IPS-20b (cell line): ENCODE measurements around the gene LRG1.

Source experiments
- H3K27ac ChIP-seq: one replicate; pipeline ENCODE4 v1.5.1; 2013; ENCODE audit warnings: low read length
- H3K27me3 ChIP-seq: 2 replicates; pipeline ENCODE4 v1.6.1; 2013; ENCODE audit warnings: mild to moderate bottlenecking, low read length, inconsistent platforms; ENCODE audit not compliant: insufficient read depth
- H3K36me3 ChIP-seq: 2 replicates; pipeline ENCODE4 v1.6.1; 2013; ENCODE audit warnings: low read depth, mild to moderate bottlenecking, inconsistent platforms, low read length, moderate library complexity; ENCODE audit not compliant: insufficient read depth
- H3K4me1 ChIP-seq: 2 replicates; pipeline ENCODE4 v1.6.1; 2013; ENCODE audit warnings: mild to moderate bottlenecking, control low read depth, inconsistent platforms, low read length, moderate library complexity; ENCODE audit not compliant: insufficient read depth
- H3K4me3 ChIP-seq: 2 replicates; pipeline ENCODE4 v1.5.1; 2013; ENCODE audit warnings: mild to moderate bottlenecking, low read length, inconsistent platforms
- H3K9ac ChIP-seq: 2 replicates; pipeline ENCODE4 v1.6.1; 2013; ENCODE audit warnings: low read depth, mild to moderate bottlenecking, inconsistent platforms, low read length, moderate library complexity
- H3K9me3 ChIP-seq: 2 replicates; pipeline ENCODE4 v1.6.1; 2013; ENCODE audit warnings: mild to moderate bottlenecking, low read depth, low read length, inconsistent platforms; ENCODE audit not compliant: insufficient read depth

Gene LRG1

DNA sequence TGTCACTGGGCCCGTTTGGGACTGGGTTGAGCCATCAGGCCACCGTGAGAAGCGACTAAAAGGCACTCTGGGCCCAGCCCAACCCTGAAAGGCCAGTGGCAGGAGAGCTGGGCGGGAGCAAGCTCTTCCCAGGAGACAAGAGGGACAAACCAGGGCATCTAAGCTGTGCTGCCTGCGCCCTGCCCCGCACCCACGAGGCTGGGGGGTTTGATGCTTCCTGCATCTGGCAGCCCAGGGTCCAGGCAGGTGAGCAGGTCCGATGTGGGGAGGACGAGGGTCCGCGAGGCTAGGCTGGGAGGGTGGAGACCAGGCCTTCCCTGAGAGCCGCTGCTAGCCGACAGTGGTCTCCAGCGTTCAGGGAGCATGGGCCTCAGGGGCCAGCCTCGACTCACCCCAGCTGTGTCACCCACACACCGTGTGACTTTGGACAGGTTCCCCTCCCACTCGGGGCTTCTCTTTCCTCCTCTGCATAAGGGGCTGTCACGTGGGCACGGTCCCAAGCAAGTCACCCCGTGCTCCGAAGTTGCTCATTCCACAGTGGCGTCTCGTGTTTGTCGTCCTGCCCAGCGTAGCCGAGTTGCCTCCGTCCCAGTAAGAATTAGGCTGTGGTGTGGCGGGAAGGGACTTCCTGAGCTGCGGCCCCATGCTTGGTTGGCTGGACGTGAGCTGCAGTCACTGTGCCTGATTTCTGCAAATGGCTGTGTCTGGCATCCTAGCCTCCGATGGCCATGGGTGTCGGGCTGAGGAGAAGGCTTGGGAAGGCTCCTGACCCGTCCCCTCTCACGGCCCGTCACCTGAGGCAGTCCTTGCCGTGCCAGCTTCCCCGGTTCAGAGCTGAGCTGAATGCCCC lies 37.3 kb downstream of the LRG1 start:
- peaks cover 11% of the 10 kb centered on the region; the same call in 1 of the 2 replicates for H3K27me3 ChIP-seq
- no peak overlapping the region for H3K4me3 ChIP-seq
- no peak overlapping the region for H3K9ac ChIP-seq
- H3K9me3 ChIP-seq = no peaks in the 10 kb centered on the region
- no peaks in the 10 kb centered on the region for H3K4me1 ChIP-seq
- peaks cover 43% of the 10 kb centered on the region for H3K36me3 ChIP-seq
- H3K27ac ChIP-seq = no peak overlapping the region

DNA sequence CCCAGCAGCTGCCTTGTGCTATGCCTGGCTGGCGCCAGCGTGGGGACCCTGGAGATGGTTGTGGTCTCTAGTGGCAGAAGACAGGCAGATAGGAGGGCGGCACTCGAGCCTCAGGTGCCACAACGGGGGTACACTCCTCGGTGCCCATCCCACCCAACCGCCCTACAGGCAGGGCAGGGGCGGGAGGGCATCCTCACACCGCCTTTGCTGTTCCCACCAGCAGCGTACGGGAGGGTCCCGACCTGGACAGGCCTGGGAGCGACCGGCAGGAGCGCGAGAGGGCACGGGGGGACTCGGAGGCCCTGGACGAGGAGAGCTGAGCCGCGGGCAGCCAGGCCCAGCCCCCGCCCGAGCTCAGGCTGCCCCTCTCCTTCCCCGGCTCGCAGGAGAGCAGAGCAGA lies 38.1 kb downstream of the LRG1 start:
- Histone ChIP-seq H3K9ac (no peak overlapping the region), H3K9me3 (no peaks in the 10 kb centered on the region), H3K27me3 (peaks cover 4% of the 10 kb centered on the region; the same call in 1 of the 2 replicates), H3K27ac (no peak overlapping the region), H3K36me3 (peaks cover 47% of the 10 kb centered on the region), H3K4me3 (no peak overlapping the region), H3K4me1 (no peaks in the 10 kb centered on the region)

DNA sequence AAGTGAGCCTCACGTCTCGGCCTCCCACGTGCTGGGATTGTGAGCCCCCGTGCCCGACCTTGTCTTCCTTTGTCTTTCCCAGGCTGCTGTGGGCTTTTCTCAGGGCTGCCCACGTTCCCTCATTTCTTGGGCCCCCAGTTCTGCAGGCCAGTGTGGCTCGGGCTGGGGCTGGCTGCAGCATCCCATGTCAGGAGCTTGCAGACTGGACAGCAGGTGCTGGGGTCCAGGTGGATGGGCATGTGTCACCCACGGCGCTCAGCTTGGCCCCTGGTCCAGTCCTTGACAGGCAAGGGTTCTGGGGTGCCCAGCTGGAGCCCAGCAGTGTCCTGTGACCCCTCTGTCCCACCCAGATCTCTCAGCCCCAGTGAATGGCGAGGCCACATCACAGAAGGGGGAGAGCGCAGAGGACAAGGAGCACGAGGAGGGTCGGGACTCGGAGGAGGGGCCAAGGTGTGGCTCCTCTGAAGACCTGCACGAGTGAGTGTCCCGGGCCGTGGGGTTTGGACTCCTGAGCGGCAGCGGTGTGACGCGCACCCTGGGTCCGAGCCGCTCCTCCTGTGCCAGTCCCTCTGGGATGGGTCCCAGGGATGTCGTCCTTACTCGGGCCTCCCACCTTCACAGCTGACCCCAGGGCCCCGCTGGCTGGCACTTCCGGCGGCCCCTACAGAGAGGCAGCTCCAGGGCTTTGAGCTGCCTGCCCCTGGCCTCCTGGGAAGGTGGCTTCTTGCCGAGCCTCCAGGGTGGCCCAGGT lies 38.8 kb downstream of the LRG1 start:
- Histone ChIP-seq H3K27me3 (no peaks in the 10 kb centered on the region), H3K4me3 (no peak overlapping the region), H3K36me3 (peaks cover 54% of the 10 kb centered on the region), H3K9ac (no peak overlapping the region), H3K9me3 (no peaks in the 10 kb centered on the region), H3K4me1 (no peaks in the 10 kb centered on the region), H3K27ac (no peak overlapping the region)

DNA sequence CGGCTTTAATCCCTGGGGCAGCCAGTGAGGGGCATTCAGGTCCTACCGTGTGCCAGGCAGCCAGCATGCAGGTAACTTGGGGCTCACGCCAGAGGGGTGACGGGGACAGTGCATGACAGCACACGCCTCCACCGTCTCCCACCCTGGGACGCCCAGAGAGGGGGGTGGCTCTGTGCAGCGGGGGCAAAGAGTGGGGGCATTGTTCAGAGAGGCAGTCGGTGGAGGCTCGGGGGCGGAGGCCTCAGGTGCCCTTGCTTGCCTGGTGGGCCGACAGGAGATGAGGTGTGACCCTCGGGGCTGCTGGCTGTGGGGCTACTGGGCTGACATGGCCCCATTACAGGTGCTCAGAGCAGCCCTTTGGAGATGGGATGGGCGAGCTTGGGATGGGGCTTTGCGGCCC lies 40.0 kb downstream of the LRG1 start:
- Histone ChIP-seq H3K27ac (no peak overlapping the region), H3K9ac (no peak overlapping the region), H3K36me3 (peaks cover 57% of the 10 kb centered on the region), H3K4me1 (no peaks in the 10 kb centered on the region), H3K9me3 (no peaks in the 10 kb centered on the region), H3K27me3 (no peaks in the 10 kb centered on the region), H3K4me3 (no peak overlapping the region)

DNA sequence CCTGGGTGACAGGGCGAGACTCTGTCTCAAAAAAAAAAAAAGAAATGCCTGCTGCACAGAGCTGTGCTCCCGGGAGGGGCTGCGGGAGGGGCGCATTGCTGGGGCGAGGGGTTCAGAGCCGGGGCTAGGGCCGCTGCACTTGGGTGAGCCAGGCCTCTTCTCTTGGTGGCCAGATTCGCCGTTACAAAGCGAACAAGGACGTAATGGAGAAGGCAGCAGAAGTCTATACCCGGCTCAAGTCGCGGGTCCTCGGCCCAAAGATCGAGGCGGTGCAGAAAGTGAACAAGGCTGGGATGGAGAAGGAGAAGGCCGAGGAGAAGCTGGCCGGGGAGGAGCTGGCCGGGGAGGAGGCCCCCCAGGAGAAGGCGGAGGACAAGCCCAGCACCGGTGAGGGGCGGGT lies 40.5 kb downstream of the LRG1 start:
- H3K4me1 ChIP-seq = no peaks in the 10 kb centered on the region
- peaks cover 59% of the 10 kb centered on the region for H3K36me3 ChIP-seq
- no peaks in the 10 kb centered on the region for H3K27me3 ChIP-seq
- no peak overlapping the region for H3K27ac ChIP-seq
- H3K9ac ChIP-seq = no peak overlapping the region
- no peaks in the 10 kb centered on the region for H3K9me3 ChIP-seq
- no peak overlapping the region for H3K4me3 ChIP-seq

DNA sequence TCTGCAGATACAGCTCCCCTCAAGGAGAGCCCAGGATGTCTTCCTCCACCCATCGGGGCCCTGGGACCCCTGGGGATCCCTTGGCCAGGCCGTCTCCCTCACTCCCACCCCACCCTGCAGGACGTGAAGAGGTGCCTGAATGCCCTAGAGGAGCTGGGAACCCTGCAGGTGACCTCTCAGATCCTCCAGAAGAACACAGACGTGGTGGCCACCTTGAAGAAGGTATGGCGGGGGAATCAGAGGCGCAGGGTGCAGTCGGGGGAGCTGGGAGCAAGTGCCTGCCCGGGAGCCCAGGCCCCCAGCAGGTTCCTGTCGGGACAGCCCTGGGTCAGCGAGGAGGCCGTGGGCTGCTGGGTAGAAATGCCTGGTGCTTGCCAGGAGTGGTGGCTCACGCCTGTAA lies 41.1 kb downstream of the LRG1 start:
- H3K9me3 ChIP-seq = no peaks in the 10 kb centered on the region
- peaks cover 60% of the 10 kb centered on the region for H3K36me3 ChIP-seq
- no peak overlapping the region for H3K9ac ChIP-seq
- no peak overlapping the region for H3K4me3 ChIP-seq
- H3K27me3 ChIP-seq = no peaks in the 10 kb centered on the region
- no peaks in the 10 kb centered on the region for H3K4me1 ChIP-seq
- no peak overlapping the region for H3K27ac ChIP-seq

DNA sequence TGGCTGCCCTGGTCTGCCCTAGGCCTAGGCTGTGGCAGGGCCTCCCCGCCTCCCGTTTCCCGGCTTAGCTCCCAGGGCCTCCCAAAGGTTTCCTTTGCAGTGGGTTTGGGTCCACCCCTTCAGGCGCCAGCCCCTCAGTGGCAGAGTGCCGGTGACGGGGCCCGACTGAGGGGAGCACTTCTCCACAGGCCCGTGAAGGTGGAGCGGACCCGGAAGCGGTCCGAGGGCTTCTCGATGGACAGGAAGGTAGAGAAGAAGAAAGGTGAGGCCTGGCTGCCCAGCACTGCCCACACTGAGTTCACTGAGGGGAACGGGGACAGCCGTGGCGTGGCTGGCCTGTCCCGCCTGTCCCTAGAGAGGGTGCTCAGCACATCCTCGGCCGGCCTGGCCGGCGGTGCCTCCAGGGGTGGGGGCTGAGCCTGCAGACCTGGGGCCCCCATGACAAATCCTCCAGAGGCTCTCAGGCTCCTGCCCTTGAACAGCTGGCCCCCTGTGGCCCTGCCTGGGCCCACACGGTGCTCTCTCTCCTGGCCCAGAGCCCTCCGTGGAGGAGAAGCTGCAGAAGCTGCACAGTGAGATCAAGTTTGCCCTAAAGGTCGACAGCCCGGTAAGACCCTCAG lies 42.0 kb downstream of the LRG1 start:
- Histone ChIP-seq H3K9ac (no peak overlapping the region), H3K9me3 (no peaks in the 10 kb centered on the region), H3K4me1 (no peaks in the 10 kb centered on the region), H3K36me3 (peaks cover 66% of the 10 kb centered on the region), H3K27ac (no peak overlapping the region), H3K27me3 (no peaks in the 10 kb centered on the region), H3K4me3 (no peak overlapping the region)

DNA sequence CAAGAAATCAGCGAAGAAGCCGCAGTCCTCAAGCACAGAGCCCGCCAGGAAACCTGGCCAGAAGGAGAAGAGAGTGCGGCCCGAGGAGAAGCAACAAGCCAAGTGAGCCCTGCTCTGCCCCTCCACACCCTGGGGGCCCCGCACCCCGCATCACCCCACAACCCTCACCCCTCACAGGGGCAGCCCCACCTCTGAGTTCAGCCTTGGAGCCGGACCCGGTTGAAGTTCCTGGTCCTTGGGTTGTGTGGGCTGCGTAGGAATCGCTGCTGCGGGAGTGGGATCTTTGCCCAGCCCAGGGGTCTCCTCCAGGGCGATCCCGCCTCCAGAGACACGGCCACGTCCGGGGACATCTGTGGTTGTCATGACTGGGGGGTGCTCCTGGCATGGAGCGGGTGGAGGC lies 43.5 kb downstream of the LRG1 start:
- no peaks in the 10 kb centered on the region for H3K4me1 ChIP-seq

DNA sequence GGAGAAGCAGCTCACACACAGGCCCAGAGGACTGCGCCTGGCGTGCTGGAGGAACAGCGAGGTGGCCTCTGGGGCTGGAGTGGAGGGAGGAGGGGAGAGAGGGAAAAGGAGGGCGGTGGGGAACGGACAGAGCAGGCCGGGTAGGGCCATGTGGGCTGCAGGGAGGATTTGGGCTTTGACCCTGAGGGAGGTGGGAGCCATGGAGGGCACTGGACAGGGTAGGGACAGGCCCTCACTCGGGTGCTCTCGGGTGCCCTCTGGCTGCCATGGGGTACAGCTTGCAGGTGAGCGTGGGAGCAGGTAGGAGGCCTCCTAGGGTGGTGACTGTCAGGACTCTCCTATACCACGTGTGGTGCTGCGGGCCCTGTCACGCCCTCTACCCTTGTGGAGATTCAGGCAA lies 44.4 kb downstream of the LRG1 start:
- Histone ChIP-seq H3K36me3 (peaks cover 66% of the 10 kb centered on the region), H3K9ac (no peak overlapping the region), H3K9me3 (no peaks in the 10 kb centered on the region), H3K4me3 (no peak overlapping the region), H3K27ac (no peak overlapping the region), H3K4me1 (no peaks in the 10 kb centered on the region), H3K27me3 (no peaks in the 10 kb centered on the region)

More for the DNA sequence above, 43.5 kb downstream of the LRG1 start:
- Histone ChIP-seq H3K27ac (no peak overlapping the region), H3K9me3 (no peaks in the 10 kb centered on the region), H3K9ac (no peak overlapping the region), H3K27me3 (no peaks in the 10 kb centered on the region), H3K36me3 (peaks cover 66% of the 10 kb centered on the region), H3K4me3 (no peak overlapping the region)

DNA sequence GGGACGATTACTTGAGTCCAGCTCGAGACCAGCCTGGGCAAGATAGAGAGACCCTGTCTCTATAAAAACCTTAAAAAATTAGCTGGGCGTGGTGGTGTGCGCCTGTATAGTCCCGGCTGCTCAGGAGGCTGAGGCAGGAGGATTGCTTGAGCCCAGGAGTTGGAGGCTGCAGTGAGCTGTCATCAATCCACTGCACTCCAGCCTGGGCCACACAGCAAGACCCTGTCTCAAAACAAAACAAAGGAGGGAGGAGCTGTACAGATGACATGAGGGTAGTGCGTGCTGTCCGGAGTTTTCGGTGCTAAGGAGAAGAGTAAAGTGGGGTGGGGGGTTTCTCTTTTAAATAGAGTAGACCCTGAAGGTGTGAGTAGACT lies 45.2 kb downstream of the LRG1 start:
- Histone ChIP-seq H3K27ac (no peak overlapping the region), H3K9me3 (no peaks in the 10 kb centered on the region), H3K9ac (no peak overlapping the region), H3K4me1 (no peaks in the 10 kb centered on the region), H3K27me3 (no peaks in the 10 kb centered on the region), H3K4me3 (no peak overlapping the region), H3K36me3 (peaks cover 73% of the 10 kb centered on the region)

DNA sequence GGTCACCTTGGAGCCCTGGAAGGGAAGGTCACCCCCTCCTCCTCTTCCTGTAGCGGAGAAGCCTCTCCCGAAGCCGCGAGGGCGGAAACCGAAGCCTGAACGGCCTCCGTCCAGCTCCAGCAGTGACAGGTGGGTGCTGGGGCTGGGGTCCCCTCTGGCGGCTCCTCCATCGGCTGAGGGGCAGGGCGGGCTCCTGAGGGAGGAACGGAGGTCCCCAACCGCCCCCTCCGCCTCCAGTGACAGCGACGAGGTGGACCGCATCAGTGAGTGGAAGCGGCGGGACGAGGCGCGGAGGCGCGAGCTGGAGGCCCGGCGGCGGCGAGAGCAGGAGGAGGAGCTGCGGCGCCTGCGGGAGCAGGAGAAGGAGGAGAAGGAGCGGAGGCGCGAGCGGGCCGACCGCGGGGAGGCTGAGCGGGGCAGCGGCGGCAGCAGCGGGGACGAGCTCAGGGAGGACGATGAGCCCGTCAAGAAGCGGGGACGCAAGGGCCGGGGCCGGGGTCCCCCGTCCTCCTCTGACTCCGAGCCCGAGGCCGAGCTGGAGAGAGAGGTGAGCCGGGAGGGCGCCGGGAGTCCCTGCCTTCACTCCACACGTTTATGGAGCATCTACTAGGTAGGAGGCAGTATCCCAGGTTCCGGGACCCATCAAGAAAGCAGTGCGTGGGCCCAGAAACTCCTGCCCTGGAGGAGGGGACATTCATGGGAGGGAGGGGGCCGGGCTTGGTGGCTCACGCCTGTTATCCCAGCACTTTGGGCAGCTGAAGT lies 45.7 kb downstream of the LRG1 start:
- no peak overlapping the region for H3K9ac ChIP-seq
- no peaks in the 10 kb centered on the region for H3K4me1 ChIP-seq
- no peaks in the 10 kb centered on the region for H3K27me3 ChIP-seq
- H3K9me3 ChIP-seq = no peaks in the 10 kb centered on the region
- peaks cover 79% of the 10 kb centered on the region for H3K36me3 ChIP-seq
- H3K27ac ChIP-seq = no peak overlapping the region
- H3K4me3 ChIP-seq = no peak overlapping the region
